GM18511 (cell line): ENCODE measurements around the gene MAN2A2.

ENCODE experiments used
- ATAC-seq: cut with Tn5 transposase; IDR thresholded peaks from one replicate; pipeline ENCODE4 v1.9.1; 2021; ENCODE audit warnings: mild to moderate bottlenecking, moderate library complexity; ENCODE audit not compliant: unreplicated experiment

Gene MAN2A2

DNA sequence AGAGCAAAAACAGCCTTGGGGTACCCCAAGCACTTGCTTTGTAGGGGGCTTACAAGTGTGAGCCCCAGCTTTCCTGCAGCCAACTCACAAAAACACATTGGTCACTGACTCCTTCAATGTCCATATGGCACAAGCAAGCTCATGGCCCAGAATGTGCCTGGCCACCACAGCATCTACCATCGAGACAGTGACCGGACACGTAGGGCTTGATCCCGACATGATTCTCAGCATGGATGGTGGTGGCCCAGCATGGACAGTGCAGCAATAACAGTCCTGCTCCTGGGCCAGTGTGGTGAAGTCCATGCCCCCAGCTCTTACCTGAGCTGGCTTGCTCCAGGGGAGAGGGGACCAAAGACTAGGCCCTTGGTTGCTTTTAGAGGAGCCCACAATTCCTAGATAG lies 37.9 kb downstream of the MAN2A2 start:
- no peak for ATAC-seq

DNA sequence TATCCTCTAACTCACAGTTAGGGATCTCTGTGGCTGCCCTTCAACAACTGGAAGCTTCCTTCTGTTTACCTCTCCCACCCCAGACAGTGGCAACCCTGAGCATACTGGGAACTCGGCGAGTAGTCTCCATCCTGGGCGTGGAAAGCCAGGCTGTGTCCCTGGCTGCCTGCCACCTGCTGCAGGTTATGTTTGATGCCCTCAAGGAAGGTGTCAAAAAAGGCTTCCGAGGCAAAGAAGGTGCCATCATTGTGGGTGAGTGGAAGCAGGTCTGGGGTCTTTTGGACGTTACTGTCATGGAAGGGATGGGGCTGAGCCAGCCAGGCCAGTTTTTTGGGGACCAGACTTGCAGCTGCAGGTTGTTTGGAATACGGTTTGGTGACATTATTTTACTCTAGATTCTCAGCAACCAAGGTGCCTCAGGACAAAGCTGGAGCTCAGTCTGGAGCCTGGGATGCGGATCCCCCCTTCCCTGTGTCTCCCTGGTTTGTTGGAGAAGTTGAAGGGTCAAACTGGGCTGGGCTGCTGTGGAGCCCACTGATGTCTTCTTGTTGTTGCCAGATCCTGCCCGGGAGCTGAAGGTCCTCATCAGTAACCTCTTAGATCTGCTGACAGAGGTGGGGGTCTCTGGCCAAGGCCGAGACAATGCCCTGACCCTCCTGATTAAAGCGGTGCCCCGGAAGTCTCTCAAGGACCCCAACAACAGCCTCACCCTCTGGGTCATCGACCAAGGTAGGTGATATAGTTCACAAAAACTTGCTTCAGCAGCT lies 39.4 kb downstream of the MAN2A2 start:
- no peak for ATAC-seq

DNA sequence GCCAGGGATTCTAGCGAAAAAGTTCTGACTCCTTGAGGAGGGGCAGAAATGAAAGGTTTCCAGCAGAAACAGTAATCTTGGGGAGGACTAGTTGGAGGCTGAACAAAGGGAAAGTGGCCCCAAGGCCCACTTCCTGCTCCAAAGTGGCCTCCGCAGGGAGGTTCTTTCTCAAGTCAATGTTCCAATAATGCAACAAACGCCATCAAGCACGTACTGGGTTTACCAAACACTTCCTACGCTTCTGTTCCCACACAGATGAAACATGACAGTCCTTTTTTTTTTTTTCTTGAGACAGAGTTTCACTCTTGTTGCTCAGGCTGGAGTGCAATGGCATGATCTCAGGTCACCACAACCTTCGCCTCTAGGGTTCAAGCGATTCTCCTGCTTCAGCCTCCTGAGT lies 42.0 kb downstream of the MAN2A2 start:
- ATAC-seq: no peak

DNA sequence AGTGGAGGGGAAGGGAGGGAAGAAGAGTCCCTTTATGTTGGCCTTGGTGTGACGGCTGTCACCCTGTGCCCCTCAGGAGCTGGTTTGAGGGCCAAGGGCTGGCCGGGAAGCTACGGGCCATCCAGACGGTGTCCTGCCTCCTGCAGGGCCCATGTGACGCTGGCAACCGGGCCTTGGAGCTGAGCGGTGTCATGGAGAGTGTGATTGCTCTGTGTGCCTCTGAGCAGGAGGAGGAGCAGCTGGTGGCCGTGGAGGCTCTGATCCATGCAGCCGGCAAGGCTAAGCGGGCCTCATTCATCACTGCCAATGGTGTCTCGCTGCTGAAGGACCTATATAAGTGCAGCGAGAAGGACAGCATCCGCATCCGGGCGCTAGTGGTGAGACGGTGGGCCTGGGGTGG lies 43.4 kb downstream of the MAN2A2 start:
- ATAC-seq: no peak

DNA sequence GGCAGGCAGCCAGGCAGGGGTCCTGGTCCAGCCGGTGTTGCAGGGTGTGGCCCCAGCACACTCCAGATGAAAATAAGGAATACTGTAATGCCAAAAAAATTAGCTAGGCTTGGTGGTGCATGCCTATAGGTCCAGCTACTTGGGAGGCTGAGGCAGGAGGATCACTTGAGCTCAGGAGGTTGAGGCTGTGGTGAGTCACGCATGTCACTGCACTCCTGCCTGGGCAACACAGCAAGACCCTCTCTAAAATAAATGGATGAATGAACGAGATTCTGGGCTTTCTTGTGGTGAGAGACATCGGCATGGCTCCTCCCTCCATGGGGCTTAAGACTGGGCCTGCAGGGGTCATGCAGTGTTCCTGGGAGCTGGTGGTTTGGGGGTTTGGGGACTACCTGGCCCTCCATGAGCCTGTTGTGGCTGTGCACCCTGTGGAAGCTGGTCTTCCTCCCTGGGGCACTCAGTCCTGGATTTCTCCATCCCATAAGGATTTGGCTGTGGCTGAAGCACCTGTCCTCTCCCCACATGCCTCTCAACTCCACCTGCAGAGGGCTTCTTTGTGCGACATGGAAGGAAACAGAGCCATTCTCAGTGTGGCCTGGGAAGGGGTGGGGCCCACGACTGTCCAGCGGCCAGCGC lies 44.0 kb downstream of the MAN2A2 start:
- no peak for ATAC-seq

DNA sequence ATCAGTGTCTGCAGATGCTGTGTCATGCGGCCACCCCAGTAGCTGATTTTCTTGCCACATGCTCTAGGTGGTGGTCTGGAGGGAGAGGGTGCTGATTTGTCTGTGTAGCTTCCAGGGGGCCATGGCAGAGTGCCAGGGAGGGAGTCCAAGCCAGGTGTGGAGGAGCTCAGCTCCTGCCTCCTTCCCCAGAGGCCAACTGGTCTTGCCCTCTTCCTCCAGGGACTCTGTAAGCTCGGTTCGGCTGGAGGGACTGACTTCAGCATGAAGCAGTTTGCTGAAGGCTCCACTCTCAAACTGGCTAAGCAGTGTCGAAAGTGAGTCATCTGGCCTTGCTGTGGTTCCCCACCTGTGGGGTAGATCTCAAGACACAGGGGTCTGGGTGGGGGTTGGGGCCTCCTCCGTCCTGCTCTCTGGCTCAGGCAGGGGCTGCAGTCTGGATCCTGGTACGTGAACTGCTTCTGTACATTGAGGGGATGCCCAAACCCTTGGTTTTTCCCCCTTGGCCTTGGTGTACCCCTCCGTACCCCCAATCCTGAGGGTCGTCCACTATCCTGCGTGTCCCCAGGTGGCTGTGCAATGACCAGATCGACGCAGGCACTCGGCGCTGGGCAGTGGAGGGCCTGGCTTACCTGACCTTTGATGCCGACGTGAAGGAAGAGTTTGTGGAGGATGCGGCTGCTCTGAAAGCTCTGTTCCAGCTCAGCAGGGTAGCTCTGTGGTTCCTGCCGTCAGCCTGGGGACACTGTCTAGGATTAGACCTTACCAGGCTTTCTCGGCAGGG lies 44.7 kb downstream of the MAN2A2 start:
- ATAC-seq: no peak

DNA sequence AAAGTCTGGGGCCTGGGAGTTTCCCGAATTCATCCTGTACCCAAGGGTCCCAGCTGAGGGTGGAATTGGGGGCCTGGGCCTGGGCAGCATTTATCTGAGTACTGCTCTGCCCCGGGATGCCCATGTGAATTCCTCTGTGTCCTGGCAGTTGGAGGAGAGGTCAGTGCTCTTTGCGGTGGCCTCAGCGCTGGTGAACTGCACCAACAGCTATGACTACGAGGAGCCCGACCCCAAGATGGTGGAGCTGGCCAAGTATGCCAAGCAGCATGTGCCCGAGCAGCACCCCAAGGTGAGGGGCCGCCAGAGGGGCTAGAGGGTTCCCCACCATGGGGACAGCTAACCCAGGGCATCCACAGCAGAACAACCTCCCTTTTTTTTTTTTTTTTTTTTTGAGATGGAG lies 45.4 kb downstream of the MAN2A2 start:
- ATAC-seq: no peak

DNA sequence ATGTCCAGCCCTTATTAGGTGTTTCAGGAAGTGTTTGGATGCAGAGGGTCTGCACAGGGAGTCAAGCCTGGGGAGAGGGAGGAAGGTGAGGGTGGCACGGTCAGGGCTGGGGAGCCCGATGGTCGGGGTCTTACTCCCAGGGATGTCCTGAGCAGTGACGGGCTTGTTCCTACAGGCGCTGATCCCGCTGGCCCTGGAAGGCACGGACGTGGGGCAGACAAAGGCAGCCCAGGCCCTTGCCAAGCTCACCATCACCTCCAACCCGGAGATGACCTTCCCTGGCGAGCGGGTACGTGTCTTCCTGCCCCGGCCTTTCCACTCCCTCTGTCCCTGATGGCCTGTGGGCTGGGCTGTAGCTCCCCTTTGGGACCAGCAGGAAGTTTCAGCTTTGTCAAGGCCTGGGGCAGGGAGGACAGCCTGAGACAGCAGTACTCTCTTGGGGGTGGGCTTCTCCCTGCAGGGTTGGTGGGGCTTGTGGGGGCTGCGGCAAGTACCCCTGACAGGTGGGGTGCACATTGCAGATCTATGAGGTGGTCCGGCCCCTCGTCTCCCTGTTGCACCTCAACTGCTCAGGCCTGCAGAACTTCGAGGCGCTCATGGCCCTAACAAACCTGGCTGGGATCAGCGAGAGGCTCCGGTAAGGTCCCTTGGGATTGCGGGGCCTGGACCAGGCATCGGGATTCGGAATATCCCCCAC lies 47.0 kb downstream of the MAN2A2 start:
- no peak for ATAC-seq

DNA sequence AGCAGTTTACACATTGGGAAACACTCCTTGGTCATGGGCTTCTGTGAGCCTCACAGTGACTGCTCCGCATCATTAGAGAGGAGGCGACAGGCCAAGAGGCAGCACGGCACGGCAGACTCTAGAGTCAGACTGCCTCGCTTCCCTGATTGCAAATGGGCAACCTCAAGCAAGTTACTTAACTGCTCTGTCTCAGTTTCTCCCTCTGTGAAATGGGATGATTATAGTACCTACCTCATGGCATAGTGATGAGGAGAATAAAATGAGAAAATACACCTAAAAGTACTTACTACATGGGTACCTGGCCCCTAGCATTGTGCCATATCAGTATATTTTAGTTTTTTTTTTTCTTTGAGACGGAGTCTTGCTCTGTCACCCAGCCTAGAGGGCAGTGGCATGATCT lies 47.6 kb downstream of the MAN2A2 start:
- no peak for ATAC-seq

DNA sequence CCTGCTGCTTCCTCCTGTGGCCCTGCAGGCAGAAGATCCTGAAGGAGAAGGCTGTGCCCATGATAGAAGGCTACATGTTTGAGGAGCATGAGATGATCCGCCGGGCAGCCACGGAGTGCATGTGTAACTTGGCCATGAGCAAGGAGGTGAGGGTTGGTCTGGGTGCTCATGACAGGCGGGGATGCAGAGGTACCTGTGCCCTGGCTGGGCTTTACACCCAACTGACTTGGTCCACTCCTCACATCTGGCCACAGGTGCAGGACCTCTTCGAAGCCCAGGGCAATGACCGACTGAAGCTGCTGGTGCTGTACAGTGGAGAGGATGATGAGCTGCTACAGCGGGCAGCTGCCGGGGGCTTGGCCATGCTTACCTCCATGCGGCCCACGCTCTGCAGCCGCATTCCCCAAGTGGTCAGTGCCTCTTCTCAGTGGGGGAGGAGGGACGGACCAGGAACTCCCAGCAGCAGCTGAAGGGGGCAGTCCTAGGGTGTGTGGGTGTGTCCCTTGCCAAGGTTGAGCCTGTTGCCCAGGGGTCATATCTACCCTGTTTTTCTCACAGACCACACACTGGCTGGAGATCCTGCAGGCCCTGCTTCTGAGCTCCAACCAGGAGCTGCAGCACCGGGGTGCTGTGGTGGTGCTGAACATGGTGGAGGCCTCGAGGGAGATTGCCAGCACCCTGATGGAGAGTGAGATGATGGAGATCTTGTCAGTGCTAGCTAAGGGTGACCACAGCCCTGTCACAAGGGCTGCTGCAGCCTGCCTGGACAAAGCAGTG lies 50.0 kb downstream of the MAN2A2 start:
- ATAC-seq: no peak

DNA sequence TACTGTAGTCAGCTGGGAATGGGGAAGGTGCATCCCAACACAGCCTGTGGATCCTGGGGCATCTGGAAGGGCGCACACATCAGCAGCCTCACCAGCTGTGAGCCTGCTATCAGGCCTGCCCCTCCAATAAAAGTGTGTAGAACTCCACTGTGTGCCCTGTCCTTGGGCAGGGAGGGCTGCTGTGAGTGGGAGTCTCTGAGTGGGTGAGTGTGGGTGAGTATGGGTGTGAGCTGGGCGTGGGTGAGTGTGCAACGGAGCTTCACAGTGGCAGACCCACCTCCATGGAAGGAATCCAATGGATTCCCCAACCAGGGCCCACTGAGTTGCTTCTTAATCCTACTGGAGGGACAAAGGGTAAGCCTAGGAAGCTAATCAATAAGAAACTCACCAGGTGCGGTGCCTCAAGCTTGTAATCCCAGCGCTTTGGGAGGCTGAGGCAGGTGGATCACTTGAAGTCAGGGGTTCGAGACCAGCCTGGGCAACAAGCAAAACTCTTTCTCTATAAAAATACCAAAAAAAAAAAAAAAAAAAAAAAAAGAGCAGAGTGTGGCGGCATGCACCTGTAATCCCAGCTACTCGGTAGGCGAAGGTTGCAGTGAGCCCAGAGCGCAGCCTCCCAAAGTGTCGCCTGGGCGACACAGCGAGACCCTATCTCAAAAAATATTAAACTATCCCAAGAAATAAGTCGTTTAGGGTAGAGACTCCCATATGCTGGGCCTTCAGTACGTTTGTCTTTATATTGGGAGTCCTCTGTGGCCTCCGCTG lies 51.0 kb downstream of the MAN2A2 start:
- ATAC-seq: no peak

DNA sequence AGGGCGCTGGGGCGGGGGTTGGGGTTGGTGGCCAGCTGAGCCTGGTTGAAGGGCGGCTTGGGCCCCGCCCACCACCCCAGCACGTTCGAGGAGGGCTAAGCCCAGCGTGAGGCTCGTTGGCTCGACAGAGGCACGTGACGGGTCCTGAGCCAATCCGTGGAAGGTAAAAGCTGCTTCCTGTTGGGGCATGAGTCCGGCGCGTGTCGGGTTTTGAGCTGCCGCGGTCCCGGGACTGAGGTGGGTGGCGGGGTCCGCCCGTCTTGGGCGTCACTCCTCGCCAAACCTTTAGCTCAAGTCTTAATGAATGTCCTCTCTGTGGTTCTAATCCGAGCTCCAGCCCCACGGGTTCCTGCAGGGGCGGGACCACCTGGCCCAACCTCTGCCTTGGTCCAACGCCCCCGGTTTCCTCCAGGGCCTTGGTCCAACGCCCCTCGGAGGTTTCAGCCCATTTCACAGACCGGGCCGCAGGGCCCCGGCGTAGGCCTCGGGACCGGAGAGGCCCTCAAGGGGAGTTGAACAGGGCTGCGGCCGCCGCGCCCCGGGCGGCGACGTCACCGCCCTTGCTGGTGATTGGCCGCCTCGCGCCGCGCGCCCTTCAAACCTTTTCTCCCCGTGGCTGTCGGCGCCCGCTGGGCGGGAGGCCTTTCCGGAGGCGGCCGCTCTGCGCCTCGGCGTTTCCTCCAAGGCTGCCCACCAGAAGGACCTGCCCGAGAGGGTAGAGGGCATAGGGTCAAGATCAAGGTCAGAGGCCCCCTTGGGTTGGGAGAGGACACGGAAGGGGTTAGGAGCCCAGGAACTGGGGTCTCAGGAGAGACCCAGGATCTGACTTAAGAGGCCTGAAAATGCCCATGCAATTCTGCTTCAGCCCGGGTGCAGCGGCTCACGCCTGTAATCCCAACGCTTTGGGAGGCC lies 51.9 kb downstream of the MAN2A2 start, which contains the start of gene RCCD1:
Gene RCCD1, plus strand, starts transcription at position 173 of the 912 bp plus-strand sequence. CDS start 1,851 bp downstream, outside the sequence.
- ATAC-seq: peak; percentile 96

DNA sequence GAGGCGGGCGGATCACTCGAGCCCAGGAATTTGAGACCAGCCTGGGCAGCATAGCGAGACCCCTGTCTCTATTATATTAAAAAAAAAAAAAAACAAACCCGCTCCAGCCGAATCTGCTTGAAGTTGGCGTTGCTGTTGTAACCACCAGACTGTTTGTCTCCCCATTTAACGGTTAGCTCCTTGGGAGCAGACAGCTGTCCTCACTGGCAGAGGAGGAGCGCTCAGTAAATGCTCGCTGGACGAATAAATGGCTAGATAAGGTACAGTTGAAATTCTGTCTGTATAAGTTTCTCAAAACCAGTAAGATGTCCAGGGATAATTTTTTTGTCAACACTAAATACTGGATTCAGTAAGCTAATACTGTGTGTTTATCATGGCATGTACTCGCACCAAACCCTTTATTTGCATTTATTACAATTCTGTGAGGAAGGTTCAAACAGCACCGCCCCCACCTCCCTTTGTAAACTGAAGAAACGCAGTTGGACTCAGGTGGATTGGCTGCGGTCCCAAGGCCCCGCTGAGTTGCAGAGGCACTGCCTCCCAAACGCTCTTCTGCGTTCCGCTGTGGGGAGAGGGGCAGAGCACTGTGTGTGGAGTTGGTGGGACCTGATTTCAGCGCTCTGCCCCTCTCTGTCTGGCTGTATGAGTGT lies 52.6 kb downstream of the MAN2A2 start:
- ATAC-seq: no peak

DNA sequence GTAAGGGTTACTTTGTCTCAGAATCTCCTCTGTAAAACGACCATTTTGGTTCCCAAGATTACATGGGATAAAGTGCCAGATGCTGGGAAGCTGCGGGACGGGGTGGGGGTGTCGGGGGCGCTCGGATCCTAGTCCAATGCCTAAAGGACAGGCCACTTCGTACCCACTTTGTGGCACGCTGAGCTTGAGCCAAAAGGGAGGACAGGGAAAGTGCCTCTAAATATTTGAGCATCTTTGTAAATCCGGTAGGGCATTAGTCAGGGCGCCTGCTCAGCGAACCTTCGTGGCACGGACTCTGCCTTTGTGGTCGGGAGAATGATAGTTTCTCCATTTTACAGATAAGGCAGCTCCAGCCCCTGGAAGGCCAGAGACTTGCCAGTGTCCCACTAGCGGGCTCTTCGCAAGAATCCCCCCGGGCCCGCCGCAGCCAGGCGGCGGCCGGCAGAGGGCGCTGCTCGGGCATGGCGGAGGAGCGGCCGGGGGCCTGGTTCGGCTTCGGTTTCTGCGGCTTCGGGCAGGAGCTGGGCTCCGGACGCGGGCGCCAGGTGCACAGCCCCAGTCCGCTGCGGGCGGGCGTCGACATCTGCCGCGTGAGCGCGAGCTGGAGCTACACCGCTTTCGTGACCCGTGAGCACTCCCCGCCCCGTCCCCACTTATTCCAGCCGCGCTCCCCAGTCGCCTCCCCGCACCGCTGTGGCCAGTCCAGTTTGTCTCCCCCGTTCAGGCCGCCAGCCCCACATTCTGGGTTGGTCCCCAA lies 53.4 kb downstream of the MAN2A2 start:
- peak; percentile 23 for ATAC-seq

DNA sequence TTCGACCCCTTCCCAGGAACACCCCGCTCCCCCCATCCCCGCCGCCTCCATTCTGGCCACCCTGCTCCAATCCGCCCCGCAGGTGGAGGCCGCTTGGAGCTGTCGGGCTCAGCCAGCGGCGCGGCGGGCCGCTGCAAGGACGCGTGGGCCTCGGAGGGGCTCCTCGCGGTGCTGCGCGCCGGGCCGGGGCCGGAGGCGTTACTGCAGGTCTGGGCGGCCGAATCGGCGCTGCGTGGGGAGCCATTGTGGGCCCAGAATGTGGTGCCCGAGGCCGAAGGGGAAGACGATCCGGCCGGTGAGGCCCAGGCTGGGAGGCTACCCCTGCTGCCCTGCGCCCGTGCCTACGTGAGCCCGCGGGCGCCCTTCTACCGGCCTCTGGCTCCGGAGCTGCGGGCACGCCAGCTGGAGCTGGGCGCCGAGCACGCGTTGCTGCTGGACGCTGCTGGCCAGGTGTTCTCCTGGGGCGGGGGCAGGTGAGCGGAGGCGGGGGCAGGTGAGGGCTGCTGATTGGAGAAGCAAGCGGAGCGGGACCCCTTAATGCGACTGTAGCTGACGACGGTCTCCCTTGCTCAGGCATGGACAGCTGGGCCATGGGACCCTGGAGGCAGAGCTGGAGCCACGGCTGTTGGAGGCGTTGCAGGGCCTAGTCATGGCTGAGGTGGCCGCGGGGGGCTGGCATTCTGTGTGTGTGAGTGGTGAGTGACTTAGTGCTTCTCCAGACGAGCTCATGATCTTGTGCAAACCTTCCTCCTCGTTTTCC lies 54.1 kb downstream of the MAN2A2 start:
- no peak for ATAC-seq

DNA sequence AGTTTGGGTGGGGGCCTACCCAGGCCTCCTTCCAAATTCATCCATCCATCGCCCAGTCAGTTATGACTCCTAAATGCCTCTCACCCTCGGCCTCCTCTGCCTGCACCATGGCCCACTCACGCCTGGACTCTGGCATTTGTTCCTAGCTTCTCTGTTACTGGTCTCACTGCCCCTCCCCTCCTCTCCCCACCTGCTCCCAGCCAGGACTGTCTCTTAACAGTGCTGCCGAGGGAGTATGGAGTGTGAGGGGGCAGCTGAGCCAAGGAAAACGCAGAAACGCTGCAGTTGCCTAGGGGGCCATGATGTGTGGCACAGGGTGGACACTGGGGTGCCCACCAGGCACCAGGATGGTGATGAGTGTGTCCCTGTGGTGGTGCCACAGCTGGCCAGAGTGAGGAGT lies 54.7 kb downstream of the MAN2A2 start:
- no peak for ATAC-seq
